Mesenchymal stem cell (in vitro differentiated cells and primary cell): ENCODE results near the gene TAAR9.
A peak's percentile ranks its signal among the peaks of the same experiment; 100 is the strongest.

ENCODE experiments used
- DNase-seq: peaks from one replicate; pipeline ENCODE4 v3.0.0-alpha.2; 2013
- H2AFZ ChIP-seq: one replicate; pipeline ENCODE4 v1.6.1; 2013; ENCODE audit warnings: low read depth, mild to moderate bottlenecking, control low read depth, inconsistent platforms, low read length, moderate library complexity
- H2AK5ac ChIP-seq: 2 replicates; pipeline ENCODE4 v1.6.1; 2013; ENCODE audit warnings: low read length, moderate library complexity, mild to moderate bottlenecking, inconsistent platforms; ENCODE audit not compliant: severe bottlenecking
- H2BK120ac ChIP-seq: one replicate; pipeline ENCODE4 v1.6.1; 2013; ENCODE audit warnings: low read depth, mild to moderate bottlenecking, inconsistent platforms, low read length, moderate library complexity
- H2BK12ac ChIP-seq, 2 experiments: one replicate each; pipeline ENCODE4 v1.6.1; 2013; ENCODE audit warnings: inconsistent platforms in 2 of 2, low read length in 2 of 2, mild to moderate bottlenecking in 2 of 2, moderate library complexity in 2 of 2, control low read depth in 1 of 2
- H2BK15ac ChIP-seq: one replicate; pipeline ENCODE4 v1.6.1; 2013; ENCODE audit warnings: mild to moderate bottlenecking, low read depth, inconsistent platforms; ENCODE audit not compliant: poor library complexity, severe bottlenecking
- H2BK5ac ChIP-seq: 2 replicates; pipeline ENCODE4 v1.6.1; 2013; ENCODE audit warnings: low read depth, mild to moderate bottlenecking, low read length, control low read depth, inconsistent platforms; ENCODE audit not compliant: poor library complexity, severe bottlenecking
- H3K14ac ChIP-seq, 2 experiments: one replicate each; pipeline ENCODE4 v1.6.1; 2013; ENCODE audit warnings: inconsistent platforms in 2 of 2, low read length in 2 of 2, control low read depth in 1 of 2, mild to moderate bottlenecking in 1 of 2, moderate library complexity in 1 of 2
- H3K18ac ChIP-seq, 2 experiments: one replicate each; pipeline ENCODE4 v1.6.1; 2013; ENCODE audit warnings: inconsistent platforms in 2 of 2, low read length in 2 of 2, control low read depth in 1 of 2, low read depth in 1 of 2, mild to moderate bottlenecking in 1 of 2
- H3K23ac ChIP-seq, 2 experiments: one replicate each; pipeline ENCODE4 v1.6.1; 2013; ENCODE audit warnings: inconsistent platforms in 2 of 2, low read length in 2 of 2, mild to moderate bottlenecking in 2 of 2, moderate library complexity in 2 of 2, control low read depth in 1 of 2
- H3K27ac ChIP-seq: 2 replicates; pipeline ENCODE4 v1.5.1; 2013; ENCODE audit warnings: mild to moderate bottlenecking, moderate library complexity, low read length, control low read depth, inconsistent platforms; ENCODE audit not compliant: poor library complexity, severe bottlenecking
- H3K27me3 ChIP-seq, 2 experiments: 2 replicates each; pipeline versions ENCODE4 v1.6.1 to v1.7.0; 2013; ENCODE audit warnings: low read length in 2 of 2, mild to moderate bottlenecking in 2 of 2, moderate library complexity in 2 of 2, control low read depth in 1 of 2, inconsistent platforms in 1 of 2; ENCODE audit not compliant: control insufficient read depth in 1 of 2, insufficient read depth in 1 of 2
- H3K36me3 ChIP-seq, 2 experiments: 2 replicates each; pipeline versions ENCODE4 v1.6.1 to v1.7.0; 2013; ENCODE audit warnings: low read length in 2 of 2, control low read depth in 1 of 2, inconsistent platforms in 1 of 2, low read depth in 1 of 2, mild to moderate bottlenecking in 1 of 2; ENCODE audit not compliant: insufficient read depth in 2 of 2, control insufficient read depth in 1 of 2
- H3K4ac ChIP-seq, 2 experiments: one replicate each; pipeline ENCODE4 v1.6.1; 2013; ENCODE audit warnings: inconsistent platforms in 2 of 2, low read length in 2 of 2, mild to moderate bottlenecking in 2 of 2, moderate library complexity in 2 of 2, control low read depth in 1 of 2, low read depth in 1 of 2
- H3K4me1 ChIP-seq: 2 replicates; pipeline ENCODE4 v1.6.1; 2013; ENCODE audit warnings: low read depth, low read length, control low read depth; ENCODE audit not compliant: control insufficient read depth, insufficient read depth
- H3K4me2 ChIP-seq: 2 replicates; pipeline ENCODE4 v1.6.1; 2013; ENCODE audit warnings: low read length, mild to moderate bottlenecking, inconsistent platforms; ENCODE audit not compliant: poor library complexity, severe bottlenecking
- H3K4me3 ChIP-seq, 2 experiments: 2 replicates each; pipeline versions ENCODE4 v1.5.1 to v1.7.0; 2013; ENCODE audit warnings: low read length in 2 of 2, mild to moderate bottlenecking in 2 of 2, control low read depth in 1 of 2, low read depth in 1 of 2; ENCODE audit not compliant: insufficient read depth in 1 of 2
- H3K79me1 ChIP-seq: replicated peaks from 2 replicates; pipeline ENCODE4 v1.6.1; 2013; ENCODE audit warnings: mild to moderate bottlenecking, control low read depth, low read length, inconsistent platforms; ENCODE audit not compliant: poor library complexity, severe bottlenecking
- H3K9ac ChIP-seq: 2 replicates; pipeline ENCODE4 v1.7.0; 2013; ENCODE audit warnings: mild to moderate bottlenecking, low read length, moderate library complexity
- H3K9me3 ChIP-seq: 2 replicates; pipeline ENCODE4 v1.7.0; 2013; ENCODE audit warnings: mild to moderate bottlenecking, low read length; ENCODE audit not compliant: control insufficient read depth
- H4K8ac ChIP-seq: one replicate; pipeline ENCODE4 v1.6.1; 2013; ENCODE audit warnings: inconsistent platforms, mild to moderate bottlenecking, low read length, moderate library complexity
- H4K91ac ChIP-seq: one replicate; pipeline ENCODE4 v1.6.1; 2013; ENCODE audit warnings: mild to moderate bottlenecking, low read length, inconsistent platforms
- WGBS: methylation state at CpG from one replicate; pipeline ENCODE4 v1.1.7; 2013; ENCODE audit warnings: mixed read lengths; 5-methylcytosine and 5-hydroxymethylcytosine counted together

Gene TAAR9

DNA sequence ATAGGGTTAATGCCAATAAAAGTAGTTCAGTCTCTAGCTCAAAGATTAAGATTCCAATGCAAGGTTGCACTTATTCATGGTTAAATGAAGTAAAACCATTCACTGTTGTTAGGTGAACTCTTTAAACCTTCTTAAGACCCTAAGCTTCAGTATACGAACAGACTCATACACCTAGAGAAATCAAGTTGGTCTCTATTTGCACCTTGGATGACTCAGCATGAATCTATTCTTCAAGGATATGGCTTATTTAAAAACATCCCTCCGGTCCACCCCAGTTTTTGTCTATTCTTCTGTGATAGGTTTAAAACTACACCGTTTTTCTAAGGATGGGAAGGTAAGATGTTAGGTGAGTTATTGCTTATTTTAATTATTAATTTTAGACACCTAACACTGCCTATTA lies 932 bp upstream of the TAAR9 start:
- H2AFZ ChIP-seq, result no peak overlapping the region
- no peaks in the 10 kb centered on the region for H3K4me1 ChIP-seq
- no peak overlapping the region for H2BK15ac ChIP-seq
- no peak overlapping the region for H2BK12ac ChIP-seq
- H4K91ac ChIP-seq, result no peak overlapping the region
- H3K4me3 ChIP-seq, result no peak overlapping the region
- H3K36me3 ChIP-seq, result no peaks in the 10 kb centered on the region
- H3K18ac ChIP-seq, result no peak overlapping the region
- H3K9me3 ChIP-seq, result peaks cover 6% of the 10 kb centered on the region
- no peak overlapping the region for H3K23ac ChIP-seq
- H3K4ac ChIP-seq, result no peak overlapping the region
- H3K27ac ChIP-seq, result no peak overlapping the region
- no peak overlapping the region for H2BK5ac ChIP-seq
- no peaks in the 10 kb centered on the region for H3K79me1 ChIP-seq
- H3K27me3 ChIP-seq, result peaks cover 0 to 21% of the 10 kb centered on the region in 2 experiments
- H3K14ac ChIP-seq, result no peak overlapping the region
- no peak overlapping the region for H2BK120ac ChIP-seq
- no peak overlapping the region for H3K4me2 ChIP-seq
- no peak overlapping the region for H2AK5ac ChIP-seq
- H3K9ac ChIP-seq, result no peak overlapping the region
- no peak for DNase-seq
- no peak overlapping the region for H4K8ac ChIP-seq
- WGBS, result 100% methylated on average over 1 of the region's 3 CpGs

DNA sequence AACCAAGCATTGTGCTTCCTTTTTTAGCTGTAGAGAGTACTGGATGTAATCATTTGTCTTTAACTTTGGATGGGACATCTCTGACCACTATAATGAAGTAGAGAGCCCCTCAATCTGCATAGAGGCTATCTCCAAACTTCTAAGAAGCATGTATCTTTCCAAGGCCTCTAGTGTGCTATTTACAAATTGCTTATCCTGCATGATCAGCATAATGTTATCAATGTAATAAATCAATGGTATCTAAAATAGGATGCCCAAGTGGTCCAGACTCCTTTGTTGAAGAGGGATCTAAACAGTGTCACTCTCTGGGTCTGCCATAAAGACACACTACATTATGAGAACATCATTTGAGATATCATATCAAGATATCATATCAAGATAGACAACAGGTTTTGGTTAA lies 6.7 kb downstream of the TAAR9 start:
- no peak overlapping the region for H2AK5ac ChIP-seq

DNA sequence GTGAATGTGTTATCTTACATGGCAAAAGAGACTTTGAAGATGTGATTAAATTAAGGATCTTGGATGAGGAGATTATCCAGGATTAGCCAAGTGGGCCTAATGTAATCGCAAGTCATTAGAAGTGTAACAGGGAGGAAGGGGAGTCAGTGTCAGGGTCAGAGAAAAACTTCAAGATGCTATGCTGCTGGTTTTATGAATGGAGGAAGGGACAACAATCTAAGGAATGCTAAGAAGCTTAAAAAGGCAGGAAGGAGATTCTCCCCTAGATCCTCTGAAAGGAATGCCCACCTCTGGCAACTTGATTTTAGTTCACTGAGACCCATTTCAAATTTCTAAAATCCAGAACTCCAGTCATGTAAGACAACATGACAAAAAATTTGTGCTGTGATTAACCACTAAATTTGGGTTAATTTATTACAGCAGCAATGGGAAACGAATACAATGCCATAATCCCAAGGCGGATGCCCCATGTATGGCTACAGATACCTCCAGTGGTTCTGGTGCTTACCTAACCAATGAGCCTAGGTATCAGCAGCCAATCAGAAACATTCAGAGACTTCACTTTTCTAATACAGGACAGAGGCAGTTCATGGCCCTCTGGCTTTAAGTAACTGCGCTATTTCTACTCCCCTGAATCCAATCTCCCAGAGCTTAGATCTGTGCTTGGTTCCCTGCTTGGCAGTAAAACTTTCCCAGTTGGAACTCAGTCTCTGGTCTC lies 10.8 kb downstream of the TAAR9 start:
- Histone ChIP-seq H2BK12ac (no peak overlapping the region), H3K9ac (no peak overlapping the region), H3K18ac (no peak overlapping the region), H3K27me3 (peaks cover 8 to 21% of the 10 kb centered on the region in 2 experiments), H3K79me1 (no peaks in the 10 kb centered on the region), H3K27ac (no peak overlapping the region), H2AK5ac (no peak overlapping the region), H2BK5ac (no peak overlapping the region), H4K8ac (no peak overlapping the region), H3K36me3 (no peaks in the 10 kb centered on the region), H3K23ac (no peak overlapping the region), H2BK120ac (no peak overlapping the region), H3K4ac (no peak overlapping the region), H2BK15ac (no peak overlapping the region), H3K9me3 (no peaks in the 10 kb centered on the region), H3K14ac (no peak overlapping the region), H3K4me3 (no peak overlapping the region), H2AFZ (no peak overlapping the region), H4K91ac (no peak overlapping the region), H3K4me1 (no peaks in the 10 kb centered on the region), H3K4me2 (no peak overlapping the region)
- no peak for DNase-seq
- WGBS, result 93% methylated on average over 4 of the region's 4 CpGs

More for the DNA sequence above, 6.7 kb downstream of the TAAR9 start:
- H4K8ac ChIP-seq, result no peak overlapping the region
- no peak overlapping the region for H3K27ac ChIP-seq
- no peaks in the 10 kb centered on the region for H3K79me1 ChIP-seq
- H2AFZ ChIP-seq, result no peak overlapping the region
- H3K4me3 ChIP-seq, result no peak overlapping the region
- no peak overlapping the region for H2BK15ac ChIP-seq
- no peak overlapping the region for H3K4ac ChIP-seq
- no peak overlapping the region for H2BK120ac ChIP-seq
- no peaks in the 10 kb centered on the region for H3K9me3 ChIP-seq
- H3K23ac ChIP-seq, result no peak overlapping the region
- no peaks in the 10 kb centered on the region for H3K4me1 ChIP-seq
- H3K4me2 ChIP-seq, result no peak overlapping the region
- H3K27me3 ChIP-seq, result peaks cover 0 to 21% of the 10 kb centered on the region in 2 experiments
- no peaks in the 10 kb centered on the region for H3K36me3 ChIP-seq
- no peak for DNase-seq
- no peak overlapping the region for H2BK5ac ChIP-seq
- H4K91ac ChIP-seq, result no peak overlapping the region
- no peak overlapping the region for H3K14ac ChIP-seq
- H3K18ac ChIP-seq, result no peak overlapping the region
- H3K9ac ChIP-seq, result no peak overlapping the region
- H2BK12ac ChIP-seq, result no peak overlapping the region

DNA sequence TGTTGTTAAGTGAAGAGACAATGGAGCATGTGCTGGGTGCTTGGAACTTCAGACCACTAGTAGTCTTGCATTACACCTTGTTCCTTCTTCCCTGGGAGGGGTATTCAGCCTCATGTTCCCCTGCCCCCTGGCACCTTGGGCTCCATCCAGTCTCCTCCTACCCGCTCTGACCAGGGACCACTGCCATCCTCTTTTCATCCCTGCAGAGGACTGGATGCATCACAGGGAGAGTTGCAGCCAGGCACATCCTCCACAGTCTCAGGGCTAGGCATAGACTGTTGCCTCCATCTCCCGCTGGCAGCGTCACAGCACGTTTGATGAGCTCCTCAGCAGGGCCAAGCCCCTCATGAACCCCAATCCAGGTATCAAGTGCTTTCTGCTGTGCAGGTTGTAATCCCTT lies 13.1 kb downstream of the TAAR9 start:
- Histone ChIP-seq H3K4ac (no peak overlapping the region), H3K79me1 (no peaks in the 10 kb centered on the region), H2BK120ac (no peak overlapping the region), H3K36me3 (no peaks in the 10 kb centered on the region), H3K14ac (peak overlapping the region in 1 of 2 experiments; percentile 61), H2AK5ac (no peak overlapping the region), H2BK5ac (no peak overlapping the region), H4K91ac (no peak overlapping the region), H3K4me2 (no peak overlapping the region), H2BK12ac (no peak overlapping the region), H3K9ac (no peak overlapping the region), H2BK15ac (no peak overlapping the region), H3K4me3 (no peak overlapping the region), H3K4me1 (no peaks in the 10 kb centered on the region), H3K27ac (no peak overlapping the region), H2AFZ (no peak overlapping the region), H4K8ac (no peak overlapping the region), H3K27me3 (peaks cover 8 to 23% of the 10 kb centered on the region in 2 experiments), H3K23ac (no peak overlapping the region), H3K18ac (no peak overlapping the region), H3K9me3 (no peaks in the 10 kb centered on the region)
- 86% methylated on average over 4 of the region's 4 CpGs for WGBS
- no peak for DNase-seq
